ENCODE measurements around the gene NACC2. TPM values are rescaled to one million over a fixed set of nuclear protein-coding genes. Genes with fewer than 3 reads are reported as not detected.

Gene NACC2
- total and polyA plus RNA-seq, 10 donors = 2.1 to 34.9 (median 23.7) TPM

DNA sequence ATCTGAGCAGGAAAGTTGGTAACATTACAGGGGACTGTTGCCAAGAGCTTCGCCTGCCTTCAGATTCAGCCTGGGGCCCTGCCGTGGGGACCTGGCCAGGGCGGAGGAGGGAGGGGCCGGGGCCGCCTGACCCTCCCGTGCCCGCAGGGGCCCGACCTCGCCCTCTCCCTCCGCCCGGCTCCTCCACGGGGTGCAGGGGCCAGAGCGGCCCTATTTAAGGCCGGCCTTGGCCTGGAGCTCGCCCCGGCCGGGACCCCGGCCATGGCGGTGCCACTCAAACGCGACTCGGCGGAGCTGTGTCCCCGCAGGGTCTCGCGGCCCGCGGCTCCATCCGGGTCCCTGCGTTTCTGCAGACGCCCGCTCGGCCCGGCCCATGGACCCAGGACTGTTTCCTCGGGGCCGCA is 22.8 kb upstream of the NACC2 start:
- H3K27me3 ChIP-seq (replicated peaks in 1 of 7) = no peaks in the 10 kb centered on the region
- 0 to 1% (median 1%) methylated on average over 3 to 36 of the region's 36 CpGs for whole genome bisulfite sequencing, 5 donors
- no peaks in the 10 kb centered on the region for H3K9me3 ChIP-seq
- peaks cover 20 to 72% (median 44%) of the 10 kb centered on the region in 6 donors for H3K4me1 ChIP-seq
- peak overlapping the region; percentile 62 to 97 (median 92) for H3K4me3 ChIP-seq
- no peak for DNase-seq
- H3K36me3 ChIP-seq = peaks cover 0 to 32% (median 24%) of the 10 kb centered on the region in 6 donors
- TF ChIP-seq POLR2A (IDR thresholded peaks at IDR 0.05) (no peak), POLR2AphosphoS5 (IDR thresholded peaks at IDR 0.05) (no peak)
- TF ChIP-seq, protein P1, sequence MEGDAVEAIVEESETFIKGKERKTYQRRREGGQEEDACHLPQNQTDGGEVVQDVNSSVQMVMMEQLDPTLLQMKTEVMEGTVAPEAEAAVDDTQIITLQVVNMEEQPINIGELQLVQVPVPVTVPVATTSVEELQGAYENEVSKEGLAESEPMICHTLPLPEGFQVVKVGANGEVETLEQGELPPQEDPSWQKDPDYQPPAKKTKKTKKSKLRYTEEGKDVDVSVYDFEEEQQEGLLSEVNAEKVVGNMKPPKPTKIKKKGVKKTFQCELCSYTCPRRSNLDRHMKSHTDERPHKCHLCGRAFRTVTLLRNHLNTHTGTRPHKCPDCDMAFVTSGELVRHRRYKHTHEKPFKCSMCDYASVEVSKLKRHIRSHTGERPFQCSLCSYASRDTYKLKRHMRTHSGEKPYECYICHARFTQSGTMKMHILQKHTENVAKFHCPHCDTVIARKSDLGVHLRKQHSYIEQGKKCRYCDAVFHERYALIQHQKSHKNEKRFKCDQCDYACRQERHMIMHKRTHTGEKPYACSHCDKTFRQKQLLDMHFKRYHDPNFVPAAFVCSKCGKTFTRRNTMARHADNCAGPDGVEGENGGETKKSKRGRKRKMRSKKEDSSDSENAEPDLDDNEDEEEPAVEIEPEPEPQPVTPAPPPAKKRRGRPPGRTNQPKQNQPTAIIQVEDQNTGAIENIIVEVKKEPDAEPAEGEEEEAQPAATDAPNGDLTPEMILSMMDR (IDR thresholded peaks at IDR 0.05 in 8 of 11, conservative IDR thresholded peaks at IDR 0.05 in 3 of 11) = no peak
- H3K27ac ChIP-seq = peak overlapping the region; percentile 89 to 98 (median 95)
- intact Hi-C loops (cut with DNase I; ENCODE audit: low total_unique reads) = no loop called here

DNA sequence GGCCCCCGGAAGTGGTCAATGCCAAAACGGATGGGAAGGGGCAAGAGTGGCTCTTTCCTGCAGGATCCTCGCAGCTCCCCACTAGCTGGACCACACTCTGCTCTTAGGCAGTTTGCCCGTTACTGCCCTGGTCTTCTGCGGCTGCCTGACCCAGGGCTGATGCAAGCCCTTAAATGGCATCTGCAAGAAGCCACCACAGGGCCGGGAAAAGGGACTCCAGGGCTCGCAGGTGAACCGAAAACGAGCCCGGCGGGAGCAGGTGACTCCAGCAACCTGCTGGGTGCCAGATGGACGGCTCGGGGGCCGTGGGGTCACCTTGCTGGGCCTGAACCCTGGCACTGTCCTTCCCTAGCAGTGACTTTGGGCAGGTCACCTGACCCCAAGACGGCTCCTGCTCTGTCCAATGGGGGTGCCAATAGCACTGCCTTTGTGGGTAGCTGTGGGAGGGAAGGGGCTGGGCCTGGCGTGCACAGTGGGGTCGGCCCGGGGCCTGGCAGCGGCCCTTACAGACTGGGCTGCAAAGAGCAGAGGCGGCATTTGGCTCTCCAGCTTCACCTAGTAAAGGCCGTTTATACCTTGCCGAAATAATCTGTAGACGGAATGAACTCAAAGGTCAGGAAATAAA is 22.3 kb upstream of the NACC2 start:
- TF ChIP-seq, protein P1 (IDR thresholded peaks at IDR 0.05 in 8 of 11, conservative IDR thresholded peaks at IDR 0.05 in 3 of 11) = no peak
- TF ChIP-seq POLR2A (IDR thresholded peaks at IDR 0.05) = no peak
- no peak for TF ChIP-seq POLR2AphosphoS5 (IDR thresholded peaks at IDR 0.05)
- 44 to 55% (median 48%) methylated on average over 20 to 23 of the region's 23 CpGs for WGBS, 5 donors
- intact Hi-C loops (cut with DNase I; ENCODE audit: low total_unique reads) = no loop called here
- H3K27me3 ChIP-seq (replicated peaks in 1 of 7) = no peaks in the 10 kb centered on the region
- peaks cover 15 to 72% (median 38%) of the 10 kb centered on the region in 6 donors for H3K4me1 ChIP-seq
- DNase-seq = peak; percentile 85
- H3K9me3 ChIP-seq = no peaks in the 10 kb centered on the region
- H3K27ac ChIP-seq = peak overlapping the region; percentile 89 to 98 (median 95)
- H3K36me3 ChIP-seq = peaks cover 0 to 32% (median 24%) of the 10 kb centered on the region in 6 donors
- peak overlapping the region; percentile 62 to 97 (median 92) for H3K4me3 ChIP-seq

DNA sequence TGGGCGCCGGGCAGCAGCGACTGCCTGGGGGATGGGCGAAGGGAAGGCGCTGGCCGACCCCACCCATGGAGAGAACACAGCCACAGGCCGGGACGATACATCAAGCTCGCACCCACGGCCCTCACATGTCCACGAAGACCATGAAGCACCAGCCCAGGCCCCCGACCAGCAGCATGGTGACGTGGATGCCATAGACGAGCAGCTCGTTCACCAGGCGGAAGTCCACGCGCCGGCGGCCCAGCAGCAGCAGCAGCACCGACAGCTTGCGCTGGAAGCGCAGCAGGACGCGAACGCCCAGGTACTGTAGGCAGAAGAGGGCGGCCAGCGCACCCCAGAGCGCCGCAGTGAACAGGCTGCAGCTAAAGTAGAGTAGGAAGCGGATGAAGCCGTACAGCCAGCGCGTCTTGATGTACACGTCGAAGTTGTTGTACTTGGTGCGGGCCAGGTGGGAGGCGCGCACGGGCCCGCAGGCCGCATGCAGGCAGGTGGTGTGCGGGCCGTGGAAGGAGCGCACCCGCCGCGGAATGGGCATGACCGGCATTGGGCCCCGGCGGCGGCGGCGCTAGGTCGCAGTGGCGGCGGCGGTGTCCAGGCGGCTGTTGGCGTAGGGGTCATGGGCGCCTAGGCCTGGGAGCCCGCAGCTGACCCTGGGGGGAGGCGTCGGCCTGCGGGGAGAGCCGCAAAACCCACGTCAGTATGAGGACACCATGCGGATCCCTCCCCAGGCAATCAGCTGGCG is 21.4 kb upstream of the NACC2 start:
- WGBS, 5 donors = 95 to 96% (median 96%) methylated on average over 61 to 69 of the region's 69 CpGs
- TF ChIP-seq POLR2AphosphoS5 (IDR thresholded peaks at IDR 0.05) (no peak), POLR2A (IDR thresholded peaks at IDR 0.05) (no peak)
- TF ChIP-seq, protein P1 (IDR thresholded peaks at IDR 0.05 in 8 of 11, conservative IDR thresholded peaks at IDR 0.05 in 3 of 11) = no peak
- Histone ChIP-seq H3K9me3 (no peaks in the 10 kb centered on the region), H3K36me3 (peaks cover 0 to 32% (median 24%) of the 10 kb centered on the region in 6 donors), H3K4me1 (peaks cover 15 to 77% (median 37%) of the 10 kb centered on the region in 6 donors), H3K4me3 (peak overlapping the region in 1 of 8 donors; percentile 97), H3K27ac (peak overlapping the region in 2 of 8 donors; percentile 95 to 98), H3K27me3 (replicated peaks in 1 of 7) (no peaks in the 10 kb centered on the region)
- DNase-seq = no peak
- intact Hi-C loops (cut with DNase I; ENCODE audit: low total_unique reads) = no loop called here
